Effector memory CD4-positive, alpha-beta T cell (primary cell): Measurements from ENCODE around the gene REV1.
"Not testable (repeated sequence)": the region's sequence is repeated elsewhere in the genome, so short reads cannot be mapped to it uniquely, and the experiment has no call there.

Experiments used
- DNase-seq, 3 donors: peaks; one replicate each; pipeline ENCODE4 v3.0.0-alpha.2; 2020
- H3K27ac ChIP-seq: 2 replicates; pipeline ENCODE4 v1.7.0; 2013; ENCODE audit warnings: mild to moderate bottlenecking, low read length, moderate library complexity; ENCODE audit not compliant: insufficient read depth, poor library complexity, severe bottlenecking
- H3K27me3 ChIP-seq: replicated peaks from 2 replicates; pipeline ENCODE4 v1.7.0; 2013; ENCODE audit warnings: mild to moderate bottlenecking, low read length; ENCODE audit not compliant: insufficient read depth, control insufficient read depth, poor library complexity, severe bottlenecking
- H3K36me3 ChIP-seq: 2 replicates; pipeline ENCODE4 v1.7.0; 2013; ENCODE audit warnings: mild to moderate bottlenecking, low read length, moderate library complexity; ENCODE audit not compliant: control insufficient read depth, insufficient read depth
- H3K4me1 ChIP-seq: 2 replicates; pipeline ENCODE4 v1.7.0; 2013; ENCODE audit warnings: low read length, mild to moderate bottlenecking; ENCODE audit not compliant: control insufficient read depth, insufficient read depth, poor library complexity, severe bottlenecking
- H3K4me3 ChIP-seq: 2 replicates; pipeline ENCODE4 v1.7.0; 2013; ENCODE audit warnings: low read length, low read depth, mild to moderate bottlenecking; ENCODE audit not compliant: insufficient read depth, poor library complexity, severe bottlenecking
- H3K9me3 ChIP-seq: 2 replicates; pipeline ENCODE4 v1.7.0; 2013; ENCODE audit warnings: mild to moderate bottlenecking, low read length, moderate library complexity; ENCODE audit not compliant: control insufficient read depth

REV1 gene

DNA sequence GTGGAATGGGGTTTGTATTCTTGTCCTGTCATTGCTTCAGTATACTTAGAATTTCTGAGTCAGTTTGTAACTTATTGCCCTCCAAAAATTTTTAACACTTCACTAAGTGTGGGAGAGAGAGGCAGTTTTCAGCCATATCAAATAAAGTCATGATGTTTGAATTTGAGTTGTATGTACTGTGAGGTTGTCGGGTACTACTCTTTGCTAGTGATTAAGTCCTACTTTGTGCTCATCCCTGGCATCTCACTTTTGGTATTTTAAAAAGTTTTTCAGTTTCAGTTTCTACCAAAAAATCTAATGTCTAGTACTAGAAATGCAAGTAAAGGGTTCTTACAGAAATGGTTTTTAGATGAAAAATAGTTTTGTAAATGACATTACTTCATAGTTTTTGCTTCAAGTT is 111.9 kb downstream of the REV1 start:
- Histone ChIP-seq H3K4me1 (no peaks in the 10 kb centered on the region), H3K27me3 (no peaks in the 10 kb centered on the region), H3K4me3 (no peak overlapping the region), H3K36me3 (peaks cover 54% of the 10 kb centered on the region), H3K9me3 (no peaks in the 10 kb centered on the region), H3K27ac (no peak overlapping the region)
- no peak for DNase-seq

GRCh38 chr2:99376254-99376864 is 113.5 kb downstream of the REV1 start:
- no peak for DNase-seq
- H3K4me1 ChIP-seq = no peaks in the 10 kb centered on the region
- H3K27me3 ChIP-seq = no peaks in the 10 kb centered on the region
- no peak overlapping the region for H3K27ac ChIP-seq
- peaks cover 62% of the 10 kb centered on the region for H3K36me3 ChIP-seq
- no peak overlapping the region for H3K4me3 ChIP-seq
- no peaks in the 10 kb centered on the region for H3K9me3 ChIP-seq

GRCh38 chr2:99374747-99375146 is 115.1 kb downstream of the REV1 start:
- Histone ChIP-seq H3K27ac (no peak overlapping the region), H3K9me3 (no peaks in the 10 kb centered on the region), H3K4me3 (no peak overlapping the region), H3K4me1 (no peaks in the 10 kb centered on the region), H3K36me3 (peaks cover 64% of the 10 kb centered on the region), H3K27me3 (no peaks in the 10 kb centered on the region)
- no peak for DNase-seq

DNA sequence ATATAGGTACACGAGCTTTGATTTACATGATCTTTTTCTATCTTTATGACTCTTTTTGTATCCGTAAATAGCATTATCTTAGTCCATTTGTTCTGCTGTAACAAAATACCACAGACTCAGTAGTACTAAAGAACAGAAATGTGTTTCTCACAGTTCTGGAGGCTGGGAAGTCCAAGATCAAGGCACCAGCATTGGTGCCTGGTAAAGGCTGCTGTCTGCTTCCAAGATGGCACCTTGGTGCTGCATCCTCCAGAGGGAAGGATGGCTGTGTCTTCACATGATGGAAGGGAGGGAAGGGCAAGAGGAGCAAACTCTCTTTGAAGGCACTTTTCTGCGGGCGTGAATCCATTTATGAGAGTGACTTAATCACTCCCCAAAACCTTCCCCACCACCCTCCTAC is 116.7 kb downstream of the REV1 start:
- peaks cover 64% of the 10 kb centered on the region for H3K36me3 ChIP-seq
- no peaks in the 10 kb centered on the region for H3K4me1 ChIP-seq
- no peaks in the 10 kb centered on the region for H3K27me3 ChIP-seq
- no peaks in the 10 kb centered on the region for H3K9me3 ChIP-seq
- H3K4me3 ChIP-seq = no peak overlapping the region
- DNase-seq = no peak
- no peak overlapping the region for H3K27ac ChIP-seq

DNA sequence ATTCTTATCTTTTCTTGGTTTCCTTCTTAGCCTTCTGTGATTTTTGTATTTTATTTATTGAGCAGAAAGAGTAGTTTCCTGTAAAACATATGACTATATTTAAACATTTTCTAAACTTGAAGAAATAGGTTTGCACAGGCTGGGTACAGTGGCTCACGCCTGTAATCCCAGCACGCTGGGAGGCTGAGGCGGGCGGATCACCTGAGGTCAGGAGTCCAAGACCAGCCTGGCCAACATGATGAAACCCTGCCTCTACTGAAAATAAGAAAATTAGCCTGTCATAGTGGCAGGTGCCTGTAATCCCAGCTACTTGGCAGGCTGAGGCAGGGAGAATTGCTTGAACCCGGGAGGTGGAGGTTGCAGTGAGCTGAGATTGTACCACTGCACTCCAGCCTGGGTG is 121.0 kb downstream of the REV1 start:
- not testable (repeated sequence) for H3K9me3 ChIP-seq, H3K27me3 ChIP-seq, H3K4me3 ChIP-seq, H3K4me1 ChIP-seq, H3K27ac ChIP-seq, DNase-seq
- peaks cover 70% of the 10 kb centered on the region for H3K36me3 ChIP-seq

DNA sequence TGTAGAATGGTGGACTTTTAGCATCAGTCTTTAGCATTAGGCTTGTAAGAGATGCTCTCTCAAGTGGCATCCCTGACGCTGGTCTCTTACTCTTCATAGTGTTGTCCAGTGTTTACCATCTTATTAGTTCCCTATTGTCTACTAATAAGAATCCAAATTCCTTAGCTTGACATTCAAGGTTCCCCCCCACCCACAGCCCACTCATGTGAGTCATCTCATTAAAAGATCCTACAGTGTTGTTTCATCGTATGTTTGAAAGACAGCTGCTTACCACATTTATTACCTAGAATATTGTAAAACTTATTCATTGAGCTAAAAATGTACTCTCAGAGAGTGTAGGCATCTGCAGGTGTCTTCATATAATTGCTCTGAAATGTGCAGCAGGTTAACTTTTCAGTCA is 124.2 kb downstream of the REV1 start:
- H3K36me3 ChIP-seq = peaks cover 73% of the 10 kb centered on the region
- no peaks in the 10 kb centered on the region for H3K27me3 ChIP-seq
- H3K4me1 ChIP-seq = no peaks in the 10 kb centered on the region
- no peak for DNase-seq
- no peak overlapping the region for H3K4me3 ChIP-seq
- no peaks in the 10 kb centered on the region for H3K9me3 ChIP-seq
- H3K27ac ChIP-seq = no peak overlapping the region

- Histone ChIP-seq H3K4me1 (peaks cover 2% of the 10 kb centered on the region), H3K36me3 (peaks cover 14% of the 10 kb centered on the region)
Measured at GRCh38 chr2:99356853-99357252, 133.0 kb downstream of the REV1 start.

GRCh38 chr2:99354825-99355224 is 135.0 kb downstream of the REV1 start:
- not testable (repeated sequence) for H3K4me1 ChIP-seq, H3K27me3 ChIP-seq, H3K27ac ChIP-seq, H3K4me3 ChIP-seq, DNase-seq, H3K9me3 ChIP-seq, H3K36me3 ChIP-seq

More at GRCh38 chr2:99356853-99357252, 133.0 kb downstream of the REV1 start:
- Histone ChIP-seq H3K9me3 (no peaks in the 10 kb centered on the region), H3K27ac (no peak overlapping the region), H3K4me3 (no peak overlapping the region), H3K27me3 (no peaks in the 10 kb centered on the region)
- DNase-seq = no peak

DNA sequence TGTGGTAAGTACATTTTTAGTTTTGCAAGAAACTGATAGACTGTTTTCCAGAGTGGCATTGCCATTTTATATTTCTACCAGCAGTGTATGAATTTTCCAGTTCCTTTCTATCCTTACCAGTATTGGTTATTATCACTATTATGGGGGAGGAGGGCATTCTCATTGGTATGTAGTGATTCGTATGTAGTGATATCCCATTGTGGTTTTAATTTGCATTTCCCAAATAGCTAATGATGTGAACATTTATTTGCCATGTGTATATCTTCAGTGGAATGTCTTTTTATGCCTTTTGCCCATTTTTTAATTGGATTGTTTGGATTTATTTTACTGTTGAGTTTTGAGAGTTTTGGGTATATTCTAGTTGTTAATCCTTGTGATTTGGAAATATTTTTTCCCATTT is 135.7 kb downstream of the REV1 start:
- H3K4me1 ChIP-seq = peaks cover 2% of the 10 kb centered on the region
- H3K27ac ChIP-seq = no peak overlapping the region
- no peak for DNase-seq
- no peaks in the 10 kb centered on the region for H3K36me3 ChIP-seq
- no peak overlapping the region for H3K4me3 ChIP-seq
- no peaks in the 10 kb centered on the region for H3K27me3 ChIP-seq
- no peaks in the 10 kb centered on the region for H3K9me3 ChIP-seq
